GM21825 (cell line): Measurements from ENCODE around the gene IREB2.
"Not testable (repeated sequence)": the region's sequence is repeated elsewhere in the genome, so short reads cannot be mapped to it uniquely, and the experiment has no call there.

Experiments
- ATAC-seq: cut with Tn5 transposase; IDR thresholded peaks from one replicate; pipeline ENCODE4 v1.9.1; 2021; ENCODE audit warnings: mild to moderate bottlenecking, moderate library complexity; ENCODE audit not compliant: unreplicated experiment

IREB2 gene, protein sequence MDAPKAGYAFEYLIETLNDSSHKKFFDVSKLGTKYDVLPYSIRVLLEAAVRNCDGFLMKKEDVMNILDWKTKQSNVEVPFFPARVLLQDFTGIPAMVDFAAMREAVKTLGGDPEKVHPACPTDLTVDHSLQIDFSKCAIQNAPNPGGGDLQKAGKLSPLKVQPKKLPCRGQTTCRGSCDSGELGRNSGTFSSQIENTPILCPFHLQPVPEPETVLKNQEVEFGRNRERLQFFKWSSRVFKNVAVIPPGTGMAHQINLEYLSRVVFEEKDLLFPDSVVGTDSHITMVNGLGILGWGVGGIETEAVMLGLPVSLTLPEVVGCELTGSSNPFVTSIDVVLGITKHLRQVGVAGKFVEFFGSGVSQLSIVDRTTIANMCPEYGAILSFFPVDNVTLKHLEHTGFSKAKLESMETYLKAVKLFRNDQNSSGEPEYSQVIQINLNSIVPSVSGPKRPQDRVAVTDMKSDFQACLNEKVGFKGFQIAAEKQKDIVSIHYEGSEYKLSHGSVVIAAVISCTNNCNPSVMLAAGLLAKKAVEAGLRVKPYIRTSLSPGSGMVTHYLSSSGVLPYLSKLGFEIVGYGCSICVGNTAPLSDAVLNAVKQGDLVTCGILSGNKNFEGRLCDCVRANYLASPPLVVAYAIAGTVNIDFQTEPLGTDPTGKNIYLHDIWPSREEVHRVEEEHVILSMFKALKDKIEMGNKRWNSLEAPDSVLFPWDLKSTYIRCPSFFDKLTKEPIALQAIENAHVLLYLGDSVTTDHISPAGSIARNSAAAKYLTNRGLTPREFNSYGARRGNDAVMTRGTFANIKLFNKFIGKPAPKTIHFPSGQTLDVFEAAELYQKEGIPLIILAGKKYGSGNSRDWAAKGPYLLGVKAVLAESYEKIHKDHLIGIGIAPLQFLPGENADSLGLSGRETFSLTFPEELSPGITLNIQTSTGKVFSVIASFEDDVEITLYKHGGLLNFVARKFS

DNA sequence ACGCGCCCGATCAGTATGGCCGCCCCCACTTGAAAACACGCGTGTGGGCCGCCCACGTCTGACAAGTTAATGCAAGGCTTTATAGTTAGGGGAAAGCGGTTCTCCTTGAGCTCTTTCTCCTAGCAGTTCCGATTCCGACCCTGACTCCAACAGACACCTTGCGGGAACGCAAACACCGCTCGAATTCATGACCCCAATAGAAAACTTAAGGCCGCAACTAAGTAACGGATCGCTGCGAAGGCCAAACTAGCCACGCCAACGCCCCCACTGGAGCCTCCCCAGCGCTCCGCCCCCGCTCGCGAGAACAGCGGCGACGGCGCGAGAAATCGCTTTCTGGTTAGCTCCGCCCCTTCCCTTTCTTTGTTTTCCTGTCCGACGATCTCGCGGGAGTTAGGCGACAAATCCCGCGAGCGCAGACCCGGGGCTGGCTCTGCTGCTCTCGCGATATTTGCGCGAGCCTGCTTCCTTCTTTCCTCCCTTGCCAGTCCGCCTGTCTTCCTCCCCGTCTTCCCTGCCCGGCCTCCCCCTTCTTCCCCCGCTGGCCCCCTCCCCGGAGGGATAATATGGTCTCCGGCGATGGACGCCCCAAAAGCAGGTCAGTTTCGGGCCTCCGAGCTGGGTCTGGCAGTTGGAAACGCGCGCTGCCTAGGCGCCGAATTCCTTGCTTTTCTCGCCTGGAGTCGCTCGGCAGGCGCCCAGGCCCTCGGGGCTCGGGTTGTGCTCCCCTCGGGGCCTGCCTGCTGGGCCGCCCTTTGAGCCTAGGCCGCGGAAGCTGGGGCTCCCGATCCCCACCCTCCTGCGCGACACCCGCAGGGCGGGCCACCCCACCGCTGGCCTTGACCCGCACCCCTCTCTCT is at the start of gene IREB2:
TSS of gene IREB2 (plus strand) at position 455 of the 857 bp plus-strand sequence. CDS start at position 577, 122 bp downstream.
- ATAC-seq, result peak; percentile 86

DNA sequence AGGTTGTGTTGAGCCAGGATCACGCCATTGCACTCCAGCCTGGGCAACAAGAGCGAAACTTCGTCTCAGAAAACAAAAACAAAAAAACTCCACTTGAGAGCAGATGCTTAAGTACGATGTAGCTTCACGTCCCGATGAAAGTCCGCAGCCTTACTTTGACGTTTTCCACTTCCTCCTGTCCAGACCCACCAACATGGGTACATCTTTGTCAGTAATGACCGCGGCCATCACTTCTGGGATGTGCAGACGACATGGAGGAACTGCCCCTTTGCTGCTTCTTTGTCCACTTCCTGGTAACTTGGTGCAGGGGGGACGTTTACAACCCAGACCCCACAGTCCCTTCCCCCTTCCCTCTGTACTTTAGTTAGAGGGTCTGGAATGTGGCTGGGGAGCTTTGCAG is 49.2 kb upstream of the IREB2 start:
- no peak for ATAC-seq

DNA sequence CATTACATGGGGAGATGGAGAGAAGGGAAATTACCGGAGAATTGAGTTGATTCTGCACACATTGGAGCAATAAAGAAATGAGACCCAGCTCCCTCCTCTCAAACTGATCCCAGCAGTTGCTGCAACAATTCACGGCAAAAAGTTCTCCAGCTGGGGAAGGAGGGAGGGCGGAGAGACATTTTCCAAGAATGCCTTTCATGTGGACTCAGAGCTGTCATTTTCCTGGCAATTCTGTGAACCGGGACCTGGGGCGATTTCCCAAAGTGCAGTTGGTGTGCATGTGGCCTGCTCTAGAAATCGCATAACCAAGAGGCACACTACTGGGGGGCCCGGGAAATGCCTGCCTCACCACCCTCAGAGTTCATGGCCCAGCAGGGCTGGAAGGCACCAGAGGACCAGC is 48.7 kb upstream of the IREB2 start:
- no peak for ATAC-seq

DNA sequence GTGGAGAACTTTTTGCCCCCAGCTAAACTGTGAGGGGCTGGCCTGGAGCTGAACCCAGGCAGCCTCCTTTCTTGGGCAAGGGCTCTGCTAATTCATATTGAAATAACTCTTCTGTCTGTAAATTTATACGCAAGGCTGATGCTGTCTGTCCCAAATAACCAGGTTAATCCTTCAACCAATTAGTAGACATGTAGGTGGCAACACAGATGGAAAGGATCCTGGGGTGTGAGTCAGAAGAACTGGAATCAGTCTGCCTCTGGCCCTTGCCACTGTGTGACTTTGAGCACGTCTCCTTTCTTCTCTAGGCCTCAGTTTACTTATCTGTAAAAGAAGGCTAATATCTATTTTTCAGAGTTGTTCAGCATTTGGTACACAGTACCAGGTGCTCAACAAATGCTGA is 48.3 kb upstream of the IREB2 start:
- ATAC-seq, result no peak

DNA sequence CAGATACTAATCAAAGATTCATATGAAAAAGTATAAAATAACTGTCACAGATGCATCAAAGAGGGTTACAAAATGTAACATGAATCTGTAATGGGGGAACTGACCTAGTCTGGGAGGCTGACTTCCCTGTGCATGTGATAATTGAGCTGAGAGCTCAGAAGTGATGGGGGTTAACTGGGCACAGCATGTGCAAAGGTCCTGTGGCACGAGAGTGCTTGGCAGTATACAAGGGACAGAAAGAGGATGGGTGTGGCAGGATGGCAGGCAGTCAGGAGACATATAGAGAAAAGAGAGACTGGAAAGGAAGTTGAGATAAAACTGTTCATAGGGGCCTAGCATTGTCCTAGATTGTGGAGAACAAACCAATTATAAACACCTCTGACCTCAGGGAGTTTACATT is 47.8 kb upstream of the IREB2 start:
- ATAC-seq, result no peak

DNA sequence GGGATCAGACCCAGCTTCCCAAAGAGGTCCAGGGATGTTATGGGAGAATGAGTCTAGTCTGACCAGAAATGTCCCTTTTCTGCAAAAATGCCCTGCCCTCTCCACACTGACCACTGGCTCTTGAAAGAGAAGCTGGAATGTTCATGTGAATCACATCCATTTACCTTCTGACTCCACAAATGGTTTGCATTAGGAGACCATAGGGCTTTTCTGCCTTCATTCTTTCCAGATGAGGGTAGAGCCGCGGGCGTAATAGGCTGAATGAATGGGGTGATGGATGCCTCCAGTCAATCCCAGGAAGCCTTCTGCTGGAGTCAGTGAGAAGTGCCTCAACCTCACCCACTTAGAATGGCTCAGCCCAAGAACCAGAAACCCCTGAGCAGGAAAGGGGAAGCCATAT is 47.2 kb upstream of the IREB2 start:
- no peak for ATAC-seq

DNA sequence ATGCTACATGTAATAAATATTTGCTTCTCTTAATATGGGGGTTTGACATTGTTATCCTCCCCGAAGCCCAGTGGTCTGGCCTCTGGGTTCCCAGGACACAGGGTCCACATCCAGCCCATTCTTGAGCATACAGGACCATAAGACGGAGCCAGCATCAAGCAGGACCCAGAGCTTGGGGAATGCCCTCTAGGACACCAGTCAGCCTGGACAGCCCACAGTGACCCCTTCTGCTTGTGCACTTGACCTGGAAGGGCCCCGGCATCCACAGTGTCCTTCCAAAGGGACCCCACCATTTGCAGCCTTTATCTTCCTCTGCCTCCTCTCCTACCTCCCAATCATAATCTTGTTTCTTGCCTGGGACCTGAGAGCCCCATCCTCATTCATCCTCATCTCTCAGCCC is 46.2 kb upstream of the IREB2 start:
- no peak for ATAC-seq

DNA sequence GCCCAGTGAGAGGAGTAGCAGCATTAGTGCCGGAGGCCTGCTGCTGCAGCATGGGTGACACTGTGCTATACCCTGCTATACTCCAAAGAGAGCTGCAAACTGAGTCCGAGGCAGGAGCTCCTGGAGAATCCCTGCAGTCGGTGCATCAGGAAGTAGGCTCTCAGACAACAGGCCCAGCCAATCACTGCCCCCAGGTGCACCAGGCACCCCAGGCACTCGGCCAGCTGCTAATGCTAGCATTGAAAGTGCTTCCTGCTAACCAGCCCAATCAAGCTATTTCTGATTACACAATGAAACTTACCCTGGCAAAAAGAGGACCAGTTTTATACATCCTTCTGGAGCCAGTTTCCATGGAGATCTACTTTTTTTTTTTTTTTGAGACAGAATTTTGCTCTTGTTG is 45.6 kb upstream of the IREB2 start:
- no peak for ATAC-seq

DNA sequence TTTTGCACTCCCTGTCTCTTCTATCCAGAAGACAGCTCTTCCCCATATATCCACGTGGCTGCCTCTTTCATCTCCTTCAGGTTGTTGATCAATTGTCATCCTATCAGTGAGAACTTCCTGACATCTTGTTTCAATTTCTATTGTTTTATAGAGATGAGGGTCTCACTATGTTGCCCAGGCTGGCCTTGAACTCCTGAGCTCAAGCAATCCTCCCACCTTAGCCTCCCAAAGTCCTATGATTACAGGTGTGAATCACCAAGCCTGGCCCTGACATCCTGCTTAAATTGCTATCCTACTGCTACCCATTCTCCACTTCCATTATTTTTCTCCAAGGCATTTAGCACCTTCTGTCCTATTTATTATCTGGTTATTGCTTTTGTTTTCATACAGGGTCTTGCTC is 44.9 kb upstream of the IREB2 start:
- ATAC-seq, result no peak

DNA sequence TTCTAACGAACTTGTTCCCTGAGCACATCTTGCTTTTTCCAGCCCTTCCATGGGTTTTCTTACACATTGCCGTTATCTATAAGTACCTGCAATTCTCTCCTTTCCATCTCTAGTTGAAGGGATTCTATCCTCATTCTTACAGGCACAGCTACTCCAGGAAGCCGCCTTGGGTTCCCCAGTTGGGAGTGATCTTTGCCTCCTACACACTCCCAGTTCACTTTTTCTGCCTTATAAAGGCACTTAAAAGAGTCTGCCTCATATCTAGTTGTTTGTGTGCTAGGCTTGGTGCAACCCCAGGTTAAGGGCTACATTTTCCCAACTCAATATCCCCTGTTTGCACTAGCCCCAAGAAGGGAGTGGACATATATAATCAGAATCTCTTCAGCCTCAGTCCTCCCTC is 44.0 kb upstream of the IREB2 start:
- no peak for ATAC-seq

DNA sequence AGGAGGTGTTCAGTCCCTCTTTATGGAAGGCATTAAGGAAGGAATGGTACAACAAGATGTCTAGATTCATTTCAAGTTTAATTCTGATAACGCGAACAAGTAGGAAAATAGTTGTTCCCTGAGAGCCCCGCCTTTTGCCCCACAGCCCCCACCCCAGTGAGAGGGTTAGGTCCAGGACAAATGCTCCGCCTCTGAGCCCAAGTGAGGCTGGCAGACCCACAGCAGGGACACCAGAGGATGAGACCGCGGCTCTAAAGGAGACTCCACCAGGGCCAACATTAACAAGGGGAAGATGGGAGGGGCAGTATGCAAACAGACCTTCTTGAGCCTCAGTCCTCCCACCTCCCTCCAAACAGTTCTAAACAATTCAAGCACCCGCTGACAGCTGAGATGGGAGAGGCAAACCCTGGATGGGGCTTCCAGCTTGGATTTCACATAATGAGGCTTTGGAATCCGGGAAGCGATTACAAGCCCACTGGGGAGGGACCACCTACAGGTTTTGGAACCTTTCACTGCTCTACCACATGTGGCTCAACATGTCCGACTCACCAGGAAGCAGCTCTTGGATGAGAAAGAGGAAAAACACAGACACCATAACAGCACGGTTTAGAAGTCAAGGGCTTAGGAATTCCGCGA is 42.9 kb upstream of the IREB2 start:
- no peak for ATAC-seq

DNA sequence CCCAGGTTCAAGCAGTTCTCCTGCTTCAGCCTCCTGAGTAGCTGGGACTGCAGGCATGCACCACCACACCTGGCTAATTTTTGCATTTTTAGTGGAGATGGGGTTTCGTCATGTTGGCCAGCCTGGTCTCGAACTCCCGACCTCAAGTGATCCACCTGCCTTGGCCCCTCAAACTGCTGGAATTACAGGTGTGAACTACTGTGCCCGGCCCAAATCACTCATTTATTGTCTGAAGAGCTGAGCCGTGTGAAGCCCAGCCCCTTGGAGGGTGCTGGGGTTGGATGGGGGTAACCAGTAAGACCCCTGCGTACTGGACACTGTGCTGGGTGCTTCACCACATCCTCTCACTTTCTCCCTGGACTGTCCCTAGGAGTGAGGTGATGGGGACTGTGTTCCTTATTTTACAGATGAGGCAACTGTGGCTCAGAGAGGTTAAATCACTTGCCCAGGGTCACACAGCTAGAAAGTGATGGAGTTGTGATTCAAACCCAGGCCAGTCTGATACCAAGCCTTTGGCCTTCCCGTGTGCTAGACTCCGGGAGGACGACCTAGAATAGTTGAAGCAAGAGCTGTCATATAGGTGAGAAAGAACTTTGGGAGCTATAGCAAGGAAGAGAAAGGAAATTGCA is 41.7 kb upstream of the IREB2 start:
- no peak for ATAC-seq

DNA sequence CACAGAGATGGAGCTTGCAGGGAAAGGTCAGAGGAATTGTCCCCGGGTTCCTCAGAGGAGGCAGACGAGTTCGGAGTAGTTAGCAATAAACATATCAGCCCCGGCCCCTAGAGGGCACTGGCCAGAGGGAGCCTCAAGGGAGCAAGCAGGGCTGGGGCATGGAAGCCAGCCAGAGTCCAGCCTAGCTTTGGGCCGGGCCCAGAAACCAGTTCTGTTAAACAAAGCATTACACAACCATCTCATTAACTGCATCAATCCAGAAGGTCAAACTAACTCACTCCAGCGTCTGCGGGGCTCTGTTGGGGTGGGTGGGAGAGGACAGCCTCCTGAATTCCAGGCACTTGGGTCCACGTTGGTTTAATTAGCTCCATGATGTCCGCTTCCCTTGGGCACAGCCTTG is 41.0 kb upstream of the IREB2 start:
- ATAC-seq, result no peak

DNA sequence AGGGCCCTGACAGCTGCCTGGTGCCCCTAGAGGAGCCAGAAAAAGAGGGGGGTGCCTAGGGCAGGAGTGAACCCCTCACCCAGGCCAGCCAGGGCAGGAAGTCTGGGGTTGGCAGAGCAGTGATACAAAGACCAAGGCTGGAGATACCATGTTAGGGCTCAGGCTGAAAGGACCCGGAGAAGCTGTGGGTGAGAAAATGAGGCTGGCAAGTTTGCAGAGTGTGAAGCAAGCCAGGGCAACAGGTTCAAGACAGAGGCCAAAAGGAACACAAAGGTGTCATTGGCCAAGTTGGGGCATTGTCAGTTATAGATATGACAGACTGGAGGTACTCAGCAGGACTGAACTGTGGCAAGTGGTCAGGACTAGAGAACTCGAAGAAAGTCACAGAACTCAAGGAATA is 40.6 kb upstream of the IREB2 start:
- ATAC-seq, result no peak

DNA sequence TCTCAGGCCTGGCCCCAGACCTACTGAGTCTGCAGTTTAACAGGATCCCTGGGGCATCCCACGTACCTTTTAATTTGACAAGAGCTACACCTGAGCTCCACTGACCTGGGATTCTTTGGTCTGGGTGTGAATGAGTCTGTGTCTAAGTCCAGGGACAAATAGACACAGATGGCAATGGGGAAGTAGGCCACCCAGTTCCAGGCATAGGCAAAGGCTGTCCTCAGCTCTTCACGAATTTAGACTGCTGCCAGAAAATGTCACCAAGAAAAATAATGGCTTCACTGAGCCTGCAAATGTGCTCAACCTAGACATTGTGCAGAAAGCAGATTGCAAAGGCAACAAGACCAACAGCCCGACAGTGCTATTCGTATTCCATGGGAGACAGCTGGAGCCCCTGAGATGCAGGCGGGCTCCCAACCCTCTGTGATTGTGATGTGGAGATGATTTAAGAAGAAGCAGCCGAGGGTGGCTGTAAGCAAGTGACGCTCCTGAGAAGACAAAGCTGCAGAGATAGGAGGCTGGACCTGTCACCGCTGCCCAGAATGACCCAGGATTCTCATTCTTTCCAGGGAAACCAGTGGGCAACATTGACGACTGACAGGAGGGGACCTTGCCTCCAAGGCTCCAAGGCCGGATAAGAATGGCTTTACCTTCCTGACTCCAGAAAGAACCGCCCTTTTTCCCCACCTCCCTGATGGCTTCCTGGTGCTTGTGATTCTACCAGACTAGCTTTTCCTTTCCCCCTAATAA is 39.8 kb upstream of the IREB2 start:
- no peak for ATAC-seq

DNA sequence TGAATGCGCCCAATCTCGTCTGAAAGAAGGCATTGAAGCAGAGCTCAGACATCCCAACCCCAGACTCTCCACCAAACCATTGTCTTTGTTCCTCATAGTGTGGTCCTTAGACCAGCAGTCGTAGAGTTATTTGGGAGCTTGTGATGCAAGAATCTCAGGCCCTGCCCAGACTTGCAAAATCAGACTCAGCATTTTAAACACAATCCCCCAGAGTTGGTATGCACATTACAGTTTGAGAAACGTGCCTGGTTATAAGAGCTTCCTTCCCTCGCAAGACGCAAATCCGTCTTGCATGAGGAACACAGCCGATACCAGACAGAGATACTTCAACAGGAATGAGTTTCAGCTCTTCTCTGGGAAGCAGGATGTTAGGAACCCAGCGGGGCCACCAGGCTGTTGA is 38.9 kb upstream of the IREB2 start:
- no peak for ATAC-seq

DNA sequence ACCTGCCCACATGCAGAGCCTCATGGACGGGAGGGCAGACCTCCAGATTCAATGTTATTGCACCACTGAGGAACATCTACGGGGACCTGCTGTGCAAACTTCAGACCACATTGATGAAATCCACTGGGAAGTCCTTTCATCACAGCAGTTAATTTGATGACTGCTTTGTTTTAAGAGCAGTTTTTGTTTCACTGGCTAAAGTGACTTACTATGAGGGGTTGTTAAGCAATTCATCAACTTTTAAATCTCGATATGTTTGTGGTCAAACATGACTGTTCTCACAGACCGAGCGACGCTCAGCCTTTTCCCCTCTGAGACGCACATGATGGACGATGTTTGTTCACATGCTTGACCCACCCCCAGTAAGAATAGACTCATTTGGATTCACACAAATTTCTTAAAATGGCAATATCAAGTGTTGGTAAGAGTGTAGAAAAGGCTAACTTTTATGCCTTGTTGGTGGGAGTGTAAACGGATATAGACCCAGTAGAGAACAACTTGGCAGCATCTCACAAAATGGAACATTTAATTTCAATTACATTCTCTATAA is 35.9 kb upstream of the IREB2 start:
- no peak for ATAC-seq

DNA sequence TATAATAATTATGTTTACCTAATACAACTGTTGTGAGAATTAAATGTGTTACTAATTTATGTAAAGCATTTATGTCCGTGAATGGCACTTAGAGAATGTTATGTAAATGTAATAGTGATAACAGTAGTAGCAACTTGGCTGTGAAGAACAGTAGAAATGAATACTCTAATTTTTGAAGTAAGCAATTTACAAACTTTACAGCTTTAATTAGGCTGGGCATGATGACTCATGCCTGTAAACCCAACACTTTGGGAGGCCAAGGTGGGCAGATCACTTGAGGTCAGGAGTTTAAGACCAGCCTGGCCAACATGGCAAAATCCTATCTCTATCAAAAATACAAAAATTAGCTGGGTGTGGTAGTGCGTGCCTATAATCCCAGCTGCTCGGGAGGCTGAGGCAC is 33.9 kb upstream of the IREB2 start:
- ATAC-seq, result no peak

DNA sequence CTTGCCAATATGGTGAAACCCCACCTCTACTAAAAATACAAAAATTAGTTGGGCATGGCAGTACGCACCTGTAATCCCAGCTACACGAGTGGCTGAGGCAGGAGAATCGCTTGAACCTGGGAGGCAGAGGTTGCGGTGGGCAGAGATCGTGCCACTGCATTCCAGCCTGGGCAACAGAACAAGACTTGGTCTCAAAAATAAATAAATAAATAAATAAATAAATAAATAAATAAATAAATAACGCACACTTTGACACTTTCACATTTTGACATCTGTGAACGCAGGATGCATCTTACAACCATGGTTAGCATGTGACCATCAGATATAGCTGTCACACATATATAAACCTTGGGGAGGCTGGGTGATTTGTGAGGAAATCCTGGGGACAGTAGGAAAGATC is 33.2 kb upstream of the IREB2 start:
- ATAC-seq, result not testable (repeated sequence)
